NOMO-1 treated with dmso at 0.1 percent for 144 hours (cell line): ENCODE measurements around the gene KAT7.

Experiments used
- DNase-seq: peaks from one replicate; lab custom pipeline; 2025; ENCODE audit not compliant: unreplicated experiment; lab: John Stamatoyannopoulos, UW

Gene KAT7

GRCh38 chr17:49839455-49839854 lies 51.0 kb downstream of the KAT7 start:
- no peak for DNase-seq

GRCh38 chr17:49841548-49841947 lies 53.1 kb downstream of the KAT7 start:
- DNase-seq = no peak

GRCh38 chr17:49842371-49842770 lies 53.9 kb downstream of the KAT7 start:
- no peak for DNase-seq

- no peak for DNase-seq
These were observed 54.4 kb downstream of the KAT7 start for GRCh38 chr17:49842846-49843245.

- DNase-seq = no peak
These were observed 55.4 kb downstream of the KAT7 start for GRCh38 chr17:49843774-49844350.

- no peak for DNase-seq
These were observed 56.8 kb downstream of the KAT7 start for GRCh38 chr17:49845321-49845720.

- DNase-seq = no peak
These were observed 58.6 kb downstream of the KAT7 start for GRCh38 chr17:49846938-49847712.

- no peak for DNase-seq
These were observed 59.6 kb downstream of the KAT7 start, which contains the start of gene TAC4 for GRCh38 chr17:49848019-49848473. Gene TAC4, minus strand, starts transcription at chr17:49848069. Its CDS starts 52 bp downstream, at chr17:49848017.

- DNase-seq = no peak
These were observed 60.3 kb downstream of the KAT7 start for GRCh38 chr17:49848739-49849138.

- no peak for DNase-seq
These were observed 61.7 kb downstream of the KAT7 start for GRCh38 chr17:49850218-49850610.

GRCh38 chr17:49850772-49851386 lies 62.4 kb downstream of the KAT7 start:
- no peak for DNase-seq

GRCh38 chr17:49851387-49852291 lies 63.2 kb downstream of the KAT7 start:
- peak; percentile 42 for DNase-seq

GRCh38 chr17:49853470-49854015 lies 65.1 kb downstream of the KAT7 start:
- no peak for DNase-seq

GRCh38 chr17:49854126-49854525 lies 65.6 kb downstream of the KAT7 start:
- no peak for DNase-seq

- no peak for DNase-seq
These were observed 70.3 kb downstream of the KAT7 start for GRCh38 chr17:49858796-49859195.

GRCh38 chr17:49859991-49860953 lies 71.8 kb downstream of the KAT7 start:
- no peak for DNase-seq

GRCh38 chr17:49861150-49861884 lies 72.8 kb downstream of the KAT7 start:
- DNase-seq = no peak

GRCh38 chr17:49862781-49863331 lies 74.4 kb downstream of the KAT7 start:
- no peak for DNase-seq

- no peak for DNase-seq
These were observed 77.5 kb downstream of the KAT7 start for GRCh38 chr17:49866019-49866380.
